ENCODE results near the gene IGFN1.

Gene IGFN1

GRCh38 chr1:201241736-201242135, 51.1 kb downstream of the IGFN1 start:
- Mint-ChIP-seq H3K27ac (no peak overlapping the region), H3K4me3 (no peak overlapping the region), H3K9me3 (peaks cover 31% of the 10 kb centered on the region), H3K4me1 (no peaks in the 10 kb centered on the region), H3K27me3 (ENCODE audit: low read depth, poor library complexity) (peaks cover 20% of the 10 kb centered on the region), H3K36me3 (ENCODE audit: low read depth) (no peaks in the 10 kb centered on the region)
- no peak for TF ChIP-seq CTCF (IDR thresholded peaks at IDR 0.05)
- DNase-seq = no peak

GRCh38 chr1:201245082-201245481, 54.5 kb downstream of the IGFN1 start:
- Mint-ChIP-seq H3K27ac (no peak overlapping the region), H3K4me1 (no peaks in the 10 kb centered on the region), H3K36me3 (ENCODE audit: low read depth) (no peaks in the 10 kb centered on the region), H3K4me3 (no peak overlapping the region), H3K9me3 (peaks cover 12% of the 10 kb centered on the region), H3K27me3 (ENCODE audit: low read depth, poor library complexity) (peaks cover 20% of the 10 kb centered on the region)
- no peak for DNase-seq
- no peak for TF ChIP-seq CTCF (IDR thresholded peaks at IDR 0.05)

- H3K4me1 Mint-ChIP-seq = peaks cover 6% of the 10 kb centered on the region
- DNase-seq = no peak
- no peak for TF ChIP-seq CTCF (IDR thresholded peaks at IDR 0.05)
- H3K4me3 Mint-ChIP-seq = no peak overlapping the region
- H3K27ac Mint-ChIP-seq = no peak overlapping the region
- H3K36me3 Mint-ChIP-seq (ENCODE audit: low read depth) = no peaks in the 10 kb centered on the region
- H3K9me3 Mint-ChIP-seq = no peaks in the 10 kb centered on the region
- H3K27me3 Mint-ChIP-seq (ENCODE audit: low read depth, poor library complexity) = peaks cover 15% of the 10 kb centered on the region
Measured at GRCh38 chr1:201248721-201249559, 58.3 kb downstream of the IGFN1 start.

- H3K27me3 Mint-ChIP-seq (ENCODE audit: low read depth, poor library complexity) = peaks cover 7% of the 10 kb centered on the region
- no peaks in the 10 kb centered on the region for H3K36me3 Mint-ChIP-seq (ENCODE audit: low read depth)
- no peaks in the 10 kb centered on the region for H3K9me3 Mint-ChIP-seq
Measured at GRCh38 chr1:201250326-201251011, 59.8 kb downstream of the IGFN1 start.

GRCh38 chr1:201251411-201251810, 60.8 kb downstream of the IGFN1 start:
- Mint-ChIP-seq H3K36me3 (ENCODE audit: low read depth) (no peaks in the 10 kb centered on the region), H3K4me3 (no peak overlapping the region), H3K27me3 (ENCODE audit: low read depth, poor library complexity) (peaks cover 7% of the 10 kb centered on the region), H3K27ac (no peak overlapping the region), H3K9me3 (no peaks in the 10 kb centered on the region), H3K4me1 (peaks cover 6% of the 10 kb centered on the region)
- TF ChIP-seq CTCF (IDR thresholded peaks at IDR 0.05) = no peak
- no peak for DNase-seq

More at GRCh38 chr1:201250326-201251011, 59.8 kb downstream of the IGFN1 start:
- no peak for DNase-seq
- H3K27ac Mint-ChIP-seq = no peak overlapping the region
- no peak for TF ChIP-seq CTCF (IDR thresholded peaks at IDR 0.05)
- no peak overlapping the region for H3K4me3 Mint-ChIP-seq
- peaks cover 6% of the 10 kb centered on the region for H3K4me1 Mint-ChIP-seq
